HG03060 (cell line): ENCODE results near the gene CACNB1.
"Not testable (repeated sequence)": the region's sequence is repeated elsewhere in the genome, so short reads cannot be mapped to it uniquely, and the experiment has no call there.

Experiments
- ATAC-seq: cut with Tn5 transposase; IDR thresholded peaks from one replicate; pipeline ENCODE4 v1.9.1; 2021; ENCODE audit warnings: low read depth, moderate number of reproducible peaks; ENCODE audit not compliant: unreplicated experiment

CACNB1 gene

DNA sequence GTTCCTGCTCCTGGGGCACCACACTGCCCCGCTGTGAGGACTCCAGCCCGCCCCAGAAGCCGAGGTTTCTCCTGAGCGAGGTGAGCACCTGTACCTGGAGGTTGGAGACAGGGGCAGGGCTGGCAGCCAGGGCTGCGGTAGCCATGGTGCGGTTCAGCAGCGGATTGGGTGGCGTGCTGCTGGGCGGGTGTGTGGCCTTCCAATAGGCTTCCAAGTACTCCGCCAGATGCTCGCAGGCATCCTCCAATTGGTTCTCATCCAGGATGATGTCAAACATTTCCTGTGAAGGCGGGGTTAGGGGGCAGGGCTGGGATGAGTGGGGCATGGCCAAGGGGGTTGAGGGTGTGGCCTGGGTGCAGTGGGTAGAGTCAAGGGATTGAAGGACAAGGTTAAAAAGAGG is 20.2 kb downstream of the CACNB1 start:
- ATAC-seq: no peak

DNA sequence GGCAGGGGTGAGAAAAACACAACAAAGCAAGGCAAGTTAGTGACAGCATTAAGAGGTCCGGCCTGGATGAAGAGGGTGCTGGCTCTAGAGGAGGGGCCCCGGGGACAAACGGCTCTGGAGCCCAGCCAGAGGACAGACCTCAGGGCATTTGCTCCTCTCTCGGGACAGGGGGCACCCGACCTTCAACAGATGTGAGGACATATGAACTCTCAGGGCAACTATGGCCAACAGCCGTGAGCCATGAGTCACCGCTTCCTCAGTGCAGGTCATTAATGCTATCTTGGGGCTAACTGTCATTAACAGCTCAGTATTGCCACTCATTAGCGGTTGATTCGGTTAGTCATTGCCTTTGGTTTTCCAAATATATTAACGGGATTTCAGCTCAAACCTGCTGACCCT is 21.8 kb downstream of the CACNB1 start:
- no peak for ATAC-seq

DNA sequence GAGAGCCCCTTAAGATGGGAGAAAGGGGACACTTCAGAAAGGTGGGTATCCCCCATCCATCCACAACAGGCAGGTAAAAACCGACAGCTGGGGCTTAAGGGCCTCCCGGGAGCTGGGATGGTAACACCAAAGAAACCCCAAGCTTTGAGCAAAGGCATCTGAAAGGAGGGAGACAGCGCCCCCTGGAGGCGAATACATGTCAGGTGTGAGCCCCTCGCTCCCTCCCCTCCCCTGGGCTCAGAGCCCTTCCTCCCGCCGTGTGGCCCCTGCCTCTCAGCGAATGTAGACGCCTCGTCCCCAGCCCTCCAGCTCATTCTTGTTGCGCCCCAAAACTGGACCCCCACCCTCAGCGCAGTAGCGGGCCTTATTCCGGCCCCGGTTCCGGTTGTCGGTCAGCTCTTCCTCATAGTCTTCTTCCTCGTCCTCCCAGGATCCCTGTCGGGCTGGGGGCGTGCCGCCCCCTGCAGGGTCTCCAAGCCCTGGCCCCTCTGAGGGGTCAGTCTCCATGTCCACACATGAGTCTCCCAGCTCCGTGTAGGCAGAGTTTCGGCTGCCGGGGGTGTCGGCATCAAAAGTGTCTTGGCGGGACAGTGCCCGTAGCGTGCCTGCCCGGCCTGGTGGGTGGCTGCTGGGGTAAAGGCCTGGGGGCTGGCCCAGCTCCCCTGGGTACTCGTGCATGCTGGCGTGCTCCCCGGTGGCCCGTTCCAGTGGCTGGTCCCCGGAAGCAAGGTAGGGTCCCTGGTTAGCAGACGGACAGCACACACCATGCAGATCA is 22.4 kb downstream of the CACNB1 start:
- ATAC-seq: no peak

DNA sequence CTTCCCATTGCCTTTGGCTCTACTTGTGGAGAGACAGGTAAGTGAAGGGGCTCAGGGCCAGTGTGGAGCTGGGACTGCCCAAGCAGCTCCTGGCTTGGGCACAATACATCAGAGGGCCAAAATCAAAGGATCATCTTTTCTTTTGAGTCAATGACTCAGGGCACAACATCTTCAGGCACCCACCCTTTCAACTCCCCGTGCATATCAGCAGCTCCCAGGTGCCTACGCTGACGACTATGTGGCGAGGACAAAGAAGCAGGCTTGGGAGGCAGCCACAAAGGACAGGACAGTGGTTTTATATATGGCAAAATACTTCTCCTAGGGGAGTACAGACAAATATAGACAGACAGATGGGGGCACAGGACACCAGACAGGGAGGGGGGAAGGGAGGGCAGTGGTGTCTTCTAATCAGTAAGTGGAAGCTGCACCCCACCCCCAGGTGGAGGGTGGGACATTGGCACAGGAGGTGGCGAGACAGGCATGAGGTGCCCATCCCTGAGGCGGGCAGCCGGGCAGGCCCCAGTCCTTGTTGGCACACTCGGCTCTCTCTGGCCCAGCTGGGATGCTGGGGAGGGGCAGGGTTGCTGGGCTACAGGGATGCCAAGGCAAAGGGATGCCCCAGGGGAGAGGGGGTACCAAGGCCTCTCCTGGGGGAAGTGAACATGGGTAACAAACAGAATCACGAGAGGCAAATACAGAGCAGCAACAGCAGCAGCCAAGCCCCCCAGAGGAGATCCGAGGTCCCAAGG is 23.8 kb downstream of the CACNB1 start:
- no peak for ATAC-seq

DNA sequence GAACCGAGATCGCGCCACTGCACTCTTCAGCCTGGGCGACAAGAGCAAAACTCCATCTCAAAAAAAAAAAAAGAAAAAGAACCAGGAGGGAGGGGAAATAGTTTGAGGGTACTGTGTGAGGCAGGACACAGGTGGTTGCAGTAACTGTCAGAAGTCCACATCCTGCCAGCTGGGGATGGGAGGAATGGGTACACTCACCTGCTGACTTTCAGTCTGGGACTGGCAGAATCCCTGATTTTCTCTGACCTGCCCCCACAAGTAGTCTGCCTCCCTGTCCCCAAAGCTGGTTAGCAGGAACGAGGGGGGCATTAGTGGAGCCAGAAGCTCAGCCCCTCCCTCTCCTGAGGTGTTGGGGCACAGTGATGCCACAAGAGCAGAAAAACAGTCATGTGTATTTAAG is 24.4 kb downstream of the CACNB1 start:
- ATAC-seq: no peak

DNA sequence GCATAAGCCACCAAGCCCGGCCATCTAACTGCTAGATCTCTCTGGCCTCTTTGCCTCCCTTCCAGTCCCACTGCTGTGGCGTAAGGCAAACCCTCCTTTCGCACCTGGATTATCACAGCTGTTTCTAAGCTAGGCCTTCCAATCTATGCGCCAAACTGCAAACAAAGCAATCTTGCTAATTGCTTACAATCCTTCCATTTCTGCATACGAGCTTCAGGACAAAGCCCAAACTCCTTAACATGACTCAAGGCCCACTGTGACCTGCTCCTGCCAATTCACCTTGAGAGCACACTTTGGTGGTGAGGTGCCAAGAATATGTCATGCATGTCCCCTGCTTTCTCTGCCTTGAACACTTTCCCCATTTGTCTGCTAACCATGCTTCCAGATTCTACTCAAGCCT is 25.5 kb downstream of the CACNB1 start:
- ATAC-seq: no peak

DNA sequence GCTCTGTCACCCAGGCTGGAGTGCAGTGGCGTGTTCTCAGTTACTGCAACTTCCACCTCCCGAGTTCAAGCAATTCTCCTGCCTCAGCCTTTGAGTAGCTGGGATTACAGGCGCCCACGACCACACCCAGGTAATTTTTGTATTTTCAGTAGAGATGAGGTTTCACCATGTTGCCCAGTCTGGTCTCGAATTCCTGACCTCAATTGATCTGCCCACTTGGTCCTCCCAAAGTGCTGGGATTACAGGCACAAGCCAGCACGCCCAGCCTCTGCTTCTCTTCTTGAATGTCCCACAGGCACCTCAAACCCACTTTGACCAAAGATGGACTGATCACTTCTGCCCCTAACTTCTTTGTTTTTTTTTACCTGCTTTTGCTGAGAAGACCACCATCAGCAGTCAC is 26.9 kb downstream of the CACNB1 start:
- no peak for ATAC-seq

DNA sequence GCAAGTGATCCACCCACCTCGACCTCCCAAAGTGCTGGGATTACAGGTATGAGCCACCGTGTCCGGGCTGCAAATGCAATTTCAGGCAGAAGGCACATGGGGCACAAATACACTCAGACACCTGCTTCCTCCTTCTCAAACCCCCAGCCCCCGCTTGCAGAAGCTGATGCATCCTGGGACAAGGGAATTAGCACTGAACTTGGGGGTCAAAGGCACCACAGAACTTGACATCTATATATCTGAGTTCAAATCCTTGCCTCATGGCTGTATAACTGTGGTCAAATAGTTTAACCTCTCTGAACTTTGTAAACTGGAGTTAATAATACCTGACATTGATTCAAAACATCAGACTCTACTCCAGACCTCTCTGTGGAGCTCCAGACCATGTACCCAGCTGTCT is 27.4 kb downstream of the CACNB1 start:
- ATAC-seq: no peak

DNA sequence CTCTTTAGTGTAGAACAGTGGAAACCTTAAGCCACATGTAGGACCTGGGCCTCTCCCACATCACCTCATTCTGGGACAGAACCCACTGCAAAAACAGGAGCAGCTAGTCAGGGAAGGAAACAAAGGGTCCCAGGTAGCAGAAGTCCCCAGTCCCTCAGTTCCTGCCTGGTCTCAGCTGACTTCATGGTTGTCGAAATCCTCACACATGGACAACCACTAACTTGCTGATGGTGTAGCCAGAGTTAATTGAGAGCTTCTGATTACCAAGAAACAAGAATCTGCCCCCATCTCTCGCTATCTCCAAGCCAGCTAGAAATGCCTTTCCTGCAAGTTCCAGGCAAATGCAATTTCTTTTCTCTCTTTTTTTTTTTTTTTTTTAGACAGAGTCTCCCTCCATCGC is 28.0 kb downstream of the CACNB1 start:
- ATAC-seq: no peak

DNA sequence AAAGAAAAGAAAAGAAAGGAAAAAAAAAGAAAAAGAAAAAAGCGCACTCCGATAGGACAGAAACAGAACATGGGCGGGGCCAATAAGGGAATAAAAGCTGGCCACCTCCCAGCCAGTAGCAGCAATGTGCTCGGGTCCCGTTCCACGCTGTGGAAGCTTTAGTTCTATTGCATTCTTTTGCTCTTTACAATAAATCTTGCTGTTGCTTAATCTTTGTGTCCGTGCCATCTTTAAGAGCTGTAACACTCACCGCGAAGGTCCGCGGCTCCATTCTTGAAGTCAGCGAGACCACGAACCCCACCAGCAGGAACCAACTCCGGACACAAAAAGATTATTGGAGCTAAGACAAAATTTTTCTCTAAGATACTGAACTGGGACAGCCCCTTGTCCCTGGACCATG is 28.4 kb downstream of the CACNB1 start:
- ATAC-seq: no peak

DNA sequence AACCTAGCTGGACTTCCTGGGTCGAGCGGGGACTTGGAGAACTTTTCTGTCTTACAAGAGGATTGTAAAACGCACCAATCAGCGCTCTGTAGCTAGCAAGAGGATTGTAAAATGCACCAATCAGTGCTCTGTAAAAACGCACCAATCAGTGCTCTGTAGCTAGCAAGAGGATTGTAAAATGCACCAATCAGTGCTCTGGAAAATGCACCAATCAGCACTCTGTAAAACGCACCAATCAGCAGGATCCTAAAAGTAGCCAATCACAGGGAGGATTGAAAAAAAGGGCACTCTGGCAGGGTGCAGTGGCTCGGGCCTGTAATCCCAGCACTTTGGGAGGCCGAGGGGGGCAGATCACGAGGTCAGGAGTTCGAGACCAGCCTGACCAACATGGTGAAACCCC is 29.0 kb downstream of the CACNB1 start:
- not testable (repeated sequence) for ATAC-seq

DNA sequence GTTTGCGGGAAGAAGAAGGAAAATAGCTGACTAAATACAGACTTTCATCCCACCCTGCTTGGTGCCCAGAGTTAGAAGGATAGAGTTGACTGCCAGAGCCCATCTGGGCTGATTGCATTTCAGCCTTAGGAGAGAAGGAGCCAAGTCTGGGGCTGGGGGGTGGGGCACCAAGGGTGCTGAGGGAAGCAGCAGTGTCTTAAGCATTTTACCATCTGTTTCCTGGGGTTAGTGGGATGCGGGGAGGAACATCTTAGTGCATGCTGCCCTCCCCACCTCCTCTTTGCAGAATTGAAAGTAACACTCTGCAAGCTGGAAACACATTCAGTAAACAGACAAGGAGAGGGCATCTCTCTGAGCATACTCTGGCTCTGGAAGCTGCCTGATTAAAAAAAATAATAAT is 30.0 kb downstream of the CACNB1 start:
- no peak for ATAC-seq

DNA sequence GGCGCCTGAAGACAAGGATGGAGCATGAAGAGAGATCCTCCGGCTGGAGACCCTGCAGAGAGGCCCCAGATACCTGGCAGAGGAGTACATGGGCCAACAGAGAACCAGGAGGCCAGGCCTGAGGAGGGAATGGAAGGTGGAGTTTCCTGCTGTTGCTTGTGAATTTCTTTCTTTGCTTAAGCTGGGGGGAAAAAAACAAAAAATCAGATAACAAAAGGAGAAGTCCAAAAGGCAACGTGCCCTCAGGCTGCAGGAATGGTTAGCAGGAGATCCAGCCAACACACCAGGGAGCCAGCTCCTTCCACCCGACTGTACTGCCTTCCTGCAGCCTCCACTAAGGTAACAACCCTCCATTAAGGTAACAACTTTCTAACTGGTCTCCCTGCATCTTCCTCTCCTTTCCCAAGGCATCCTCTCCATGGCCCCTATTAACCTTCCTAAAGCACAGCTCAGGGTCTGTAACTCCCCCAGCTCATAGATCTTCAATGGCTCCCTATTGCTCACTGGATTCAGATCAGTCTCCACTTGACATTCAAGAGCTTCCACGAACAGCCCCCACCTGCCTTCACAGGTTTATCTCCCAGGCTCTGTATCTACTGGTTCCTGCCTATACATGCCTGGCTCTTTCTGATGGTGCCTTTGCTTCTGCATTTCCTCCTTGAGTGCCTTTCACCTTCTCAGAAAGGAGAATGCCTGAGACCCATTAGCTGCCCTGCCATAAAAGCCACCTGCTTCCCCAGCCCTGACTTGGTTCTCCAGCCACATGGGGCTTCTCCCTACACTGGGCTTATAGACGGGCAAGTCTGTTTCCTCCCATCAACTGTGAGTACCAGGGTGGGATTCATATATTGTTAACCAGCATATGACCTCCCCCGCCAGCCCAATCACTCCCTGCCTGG is 30.8 kb downstream of the CACNB1 start:
- ATAC-seq: no peak

DNA sequence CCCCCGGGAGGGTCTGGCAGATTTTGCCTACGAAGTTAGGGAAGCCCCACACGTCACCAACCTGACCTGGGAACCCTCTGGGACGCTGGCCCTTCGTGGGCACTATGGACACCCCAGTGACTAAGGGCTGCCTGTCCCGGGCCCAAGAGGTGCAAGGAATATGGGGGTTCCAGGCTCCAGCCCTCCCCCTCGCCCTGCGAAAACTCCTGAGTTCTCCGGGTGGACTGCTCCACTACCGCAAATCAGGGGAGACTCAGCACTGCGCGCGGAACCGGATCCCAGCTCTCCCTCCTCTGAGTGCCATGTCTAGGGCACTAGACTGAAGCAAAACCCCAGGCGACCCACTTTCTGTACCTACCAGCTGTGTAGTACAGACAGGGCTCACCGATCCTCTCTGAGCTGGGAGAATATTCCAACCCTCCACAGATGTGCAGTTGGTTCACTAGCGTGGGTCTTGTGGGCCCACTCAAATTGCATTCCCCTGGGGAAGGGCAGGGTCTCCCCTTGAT is 31.6 kb downstream of the CACNB1 start, which contains the start of gene ARL5C:
TSS of gene ARL5C (minus strand) at position 321 of the 509 bp plus-strand sequence. CDS start 401 bp downstream, outside the sequence.
- no peak for ATAC-seq

DNA sequence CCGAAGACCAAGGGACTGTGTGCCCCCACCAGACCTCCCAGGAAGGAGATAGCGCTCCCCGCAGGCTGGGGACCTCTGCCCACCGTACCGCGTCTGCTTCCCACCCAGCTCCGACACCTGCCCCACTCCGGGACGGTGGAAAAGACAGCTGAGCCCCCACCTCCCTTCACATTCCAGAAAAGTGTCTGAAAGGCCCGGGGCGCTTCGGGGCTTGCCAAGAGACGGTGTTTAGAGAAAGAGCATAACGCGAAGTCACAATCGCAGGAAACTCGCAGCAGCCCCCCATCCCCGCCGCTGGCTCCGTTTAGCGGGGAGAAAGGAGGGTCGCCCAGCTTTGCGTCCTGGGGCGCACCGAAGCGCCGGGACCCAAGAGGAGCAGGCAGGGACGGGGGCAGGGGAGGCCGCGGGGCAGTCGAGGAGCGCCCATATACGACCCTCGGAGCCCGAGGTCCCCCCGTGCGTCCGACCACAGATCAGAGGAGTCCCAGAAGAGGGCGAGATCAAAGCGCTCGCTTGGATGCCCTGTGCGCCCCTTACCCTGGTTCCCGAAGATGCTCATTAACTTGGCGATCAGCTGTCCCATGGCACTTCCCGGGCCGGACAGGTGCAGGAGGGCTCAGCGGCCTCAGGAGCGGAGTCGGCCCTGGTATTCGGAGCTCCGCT is 32.2 kb downstream of the CACNB1 start:
- ATAC-seq: no peak

DNA sequence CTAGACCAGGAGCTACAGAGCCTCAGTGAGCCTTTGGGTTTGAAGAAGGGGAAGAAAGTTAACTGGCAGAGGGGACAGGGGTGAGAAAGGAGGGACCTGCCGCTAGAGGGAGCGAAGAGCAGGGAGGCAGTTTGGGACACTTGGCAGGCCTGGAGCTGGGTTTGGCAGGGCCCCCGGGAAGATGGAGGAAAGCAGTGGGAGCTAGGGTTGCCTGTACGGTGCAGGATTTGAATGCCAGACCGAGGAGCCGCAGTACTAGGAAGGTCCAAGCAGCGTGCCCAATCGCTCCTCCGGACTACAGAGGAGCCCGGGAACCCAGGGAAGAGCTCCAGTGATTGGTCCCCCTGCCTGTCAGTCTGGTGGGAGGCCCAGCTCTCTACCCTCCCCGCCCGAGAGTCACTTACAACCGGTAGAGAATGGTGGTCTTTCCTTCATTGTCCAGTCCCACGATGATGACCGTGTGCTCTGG is 32.8 kb downstream of the CACNB1 start:
- ATAC-seq: no peak

DNA sequence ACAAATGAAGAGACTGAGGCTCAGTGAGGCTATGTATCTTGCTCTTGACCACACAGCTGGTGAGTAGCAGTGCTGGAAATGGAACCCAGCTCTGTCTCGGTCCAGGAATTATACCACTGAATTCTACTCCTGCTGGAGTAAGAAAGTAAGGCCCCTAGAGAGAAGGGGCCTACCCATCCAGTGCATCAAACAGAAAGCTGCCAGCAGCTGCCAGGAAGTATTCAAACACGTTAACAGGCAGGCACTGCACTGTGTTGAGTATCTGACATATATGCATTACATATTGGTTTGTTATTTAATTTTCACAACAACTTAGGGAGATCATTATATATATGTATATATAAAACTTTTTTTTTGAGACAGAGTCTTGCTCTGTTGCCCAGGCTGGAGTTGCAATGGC is 35.5 kb downstream of the CACNB1 start:
- ATAC-seq: no peak

DNA sequence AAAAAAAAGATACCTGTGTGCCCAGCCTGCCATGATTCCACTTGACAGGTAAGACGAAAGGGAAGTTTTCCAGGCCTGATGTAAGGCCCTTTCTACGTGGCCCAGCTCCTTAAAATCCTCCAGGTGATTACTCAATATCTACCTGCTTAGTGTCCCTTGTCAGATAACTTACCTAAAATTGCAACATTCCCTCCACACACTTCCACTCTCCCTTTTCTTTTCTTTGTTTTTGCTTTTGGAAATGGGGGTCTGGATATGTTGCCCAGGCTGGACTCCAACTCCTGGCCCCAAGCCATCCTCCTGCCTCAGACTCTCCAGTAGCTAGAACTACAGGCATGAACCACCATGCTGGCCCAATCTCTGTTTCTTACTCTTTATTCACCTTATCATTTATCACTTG is 38.8 kb downstream of the CACNB1 start:
- ATAC-seq: no peak

DNA sequence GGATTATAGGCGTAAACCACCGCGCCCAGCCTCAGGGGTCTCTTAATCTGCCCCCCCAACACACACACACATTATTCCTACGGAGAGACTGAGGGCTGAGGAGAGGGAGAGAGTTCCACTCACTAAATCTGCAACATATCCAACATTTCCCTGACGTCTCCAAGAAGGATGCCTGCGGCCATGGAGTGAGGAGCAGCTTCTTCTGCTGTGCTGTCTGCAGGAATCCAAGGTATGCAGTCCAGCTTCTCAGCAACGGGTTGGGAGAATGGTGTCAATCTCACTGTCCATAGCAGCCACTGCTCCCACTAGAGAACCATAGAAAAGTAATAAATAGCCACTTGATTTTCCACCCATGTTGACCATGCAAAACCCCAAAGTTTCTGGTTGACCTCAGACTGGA is 41.0 kb downstream of the CACNB1 start:
- ATAC-seq: no peak

DNA sequence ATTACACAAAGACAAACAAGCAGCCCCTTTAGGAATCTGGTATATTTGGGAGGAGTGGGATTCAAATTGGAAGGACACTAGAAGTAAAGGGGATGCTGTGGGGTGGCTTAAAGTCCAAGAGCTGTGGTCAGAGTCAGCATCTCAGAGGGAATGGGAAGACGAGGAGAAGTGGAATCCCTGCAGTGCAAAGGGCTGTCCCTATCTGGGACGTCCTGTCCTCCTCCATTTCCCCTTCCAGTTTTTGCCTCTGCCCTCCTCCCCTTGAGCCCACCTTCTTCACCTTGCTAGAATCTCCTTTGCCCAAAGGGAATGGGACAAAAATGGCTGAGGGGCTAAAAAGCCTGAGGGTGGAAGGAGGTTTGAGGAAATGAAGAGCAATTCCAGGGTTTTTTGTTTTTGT is 41.8 kb downstream of the CACNB1 start:
- ATAC-seq: no peak
